SH-SY5Y (cell line): ENCODE results near the gene SMARCA2.
A peak's percentile ranks its signal among the peaks of the same experiment; 100 is the strongest.

ENCODE experiments used
- GATA2 ChIP-seq: IDR thresholded peaks from 2 replicates; pipeline ENCODE4 v1.6.1; 2011; ENCODE audit warnings: mild to moderate bottlenecking, low read depth, low read length
- GATA3 ChIP-seq: IDR thresholded peaks from 2 replicates; pipeline ENCODE4 v1.6.1; 2011; ENCODE audit warnings: low read depth, mild to moderate bottlenecking, low read length, moderate library complexity

SMARCA2 gene

GRCh38 chr9:2021731-2022130 lies 6.6 kb downstream of the SMARCA2 start:
- TF ChIP-seq GATA2 (no peak), GATA3 (no peak)

DNA sequence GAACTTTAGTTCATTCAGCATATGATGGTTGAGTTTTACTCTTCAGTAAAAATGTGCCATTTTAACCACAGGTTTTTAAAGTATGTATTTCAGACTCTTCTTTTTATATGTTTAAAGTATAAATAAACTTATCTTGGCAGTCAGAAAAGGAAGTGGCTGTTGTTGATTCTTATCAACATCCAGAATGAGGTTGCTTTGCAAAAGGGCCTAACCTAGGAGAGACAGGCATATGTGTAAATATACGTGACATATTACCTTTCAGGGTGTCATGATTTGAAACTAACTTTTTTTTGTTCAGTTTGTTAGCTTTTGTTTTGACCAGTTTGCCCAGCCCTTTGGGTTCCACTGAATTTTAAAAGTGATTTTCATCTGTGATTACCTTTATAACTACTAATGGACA lies 7.4 kb downstream of the SMARCA2 start:
- TF ChIP-seq GATA2 (no peak), GATA3 (0 out of 2 replicates have a peak, but pooled peaks have one; percentile 31)

DNA sequence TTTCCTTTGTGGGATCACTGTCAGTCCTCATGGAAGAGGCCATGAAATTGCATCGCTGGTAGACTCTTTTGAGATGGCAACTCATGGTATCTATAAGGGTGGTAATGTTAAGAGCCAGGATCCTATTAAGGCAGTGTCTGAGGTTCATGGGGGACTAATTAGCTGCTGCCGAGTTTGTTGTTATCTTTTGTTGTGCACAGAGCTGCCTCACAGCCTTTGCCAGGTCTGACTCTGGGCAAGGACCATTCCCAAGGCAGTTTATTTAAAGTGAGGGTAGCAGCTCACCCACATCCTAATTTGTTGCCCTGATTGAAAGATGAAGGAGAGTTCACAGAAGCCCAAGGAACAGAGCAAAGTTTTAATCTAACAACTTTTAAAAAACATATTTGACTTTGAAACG lies 7.9 kb downstream of the SMARCA2 start:
- TF ChIP-seq GATA3 (no peak), GATA2 (no peak)

DNA sequence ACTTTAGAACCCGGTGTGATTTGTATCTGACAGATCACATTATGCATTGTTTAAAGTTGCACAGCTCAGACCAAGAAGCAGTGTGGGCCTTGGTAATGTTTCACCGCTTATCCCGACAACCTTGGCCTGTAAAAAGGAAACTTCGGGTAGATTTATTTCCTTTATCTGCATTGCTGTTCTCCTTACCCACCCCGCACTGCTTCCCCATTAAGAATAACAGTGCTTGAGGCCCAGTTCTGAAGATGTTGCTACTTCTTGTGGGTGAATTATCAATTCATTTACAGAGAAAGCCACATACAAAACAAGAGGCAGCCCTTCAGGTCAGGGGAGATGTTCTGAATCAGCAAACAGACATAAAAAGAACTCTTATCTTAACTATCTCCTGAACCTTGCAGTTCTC lies 8.4 kb downstream of the SMARCA2 start:
- TF ChIP-seq GATA3 = no peak
- no peak for TF ChIP-seq GATA2

DNA sequence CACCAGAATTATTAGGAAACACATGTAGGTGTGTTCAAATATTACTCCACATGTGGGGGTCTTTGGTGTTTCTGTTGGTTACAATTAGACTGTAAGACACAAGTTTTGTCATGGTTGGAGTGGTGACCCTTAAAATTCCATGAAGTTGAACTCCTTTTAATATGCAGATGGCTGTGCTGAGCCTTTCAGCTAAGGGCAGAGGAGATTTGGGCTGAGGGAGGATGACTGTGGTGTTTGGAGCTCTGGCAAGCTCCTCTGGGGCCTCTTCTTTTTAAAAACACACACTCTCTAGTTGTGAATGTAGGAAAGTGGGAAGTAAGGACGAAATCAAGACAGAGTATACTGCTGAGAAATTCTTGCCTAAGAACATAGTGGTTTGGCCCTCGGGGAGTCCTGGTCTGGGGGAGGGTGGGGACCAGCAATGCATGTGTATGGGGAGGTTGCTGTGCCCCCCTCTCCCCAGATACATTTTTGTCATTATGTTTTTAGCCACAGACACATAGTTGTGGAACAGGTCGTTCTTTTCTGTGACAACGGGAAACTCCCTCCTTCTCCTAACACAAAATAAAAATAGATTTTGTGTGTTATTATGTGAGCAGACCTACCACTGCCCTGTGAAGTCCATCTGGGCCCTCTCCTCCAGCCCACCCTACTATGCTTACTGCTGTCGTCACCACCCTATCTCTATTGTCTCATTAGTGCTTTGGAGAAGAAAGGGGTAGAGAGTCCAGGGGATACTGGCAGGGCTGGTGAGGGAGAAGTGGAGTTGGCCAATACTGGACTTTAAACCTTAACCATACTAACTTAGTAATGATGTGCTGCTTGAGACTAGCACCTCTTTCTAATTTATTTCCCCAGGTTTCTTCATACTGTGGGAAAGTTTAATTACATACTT lies 10.0 kb downstream of the SMARCA2 start:
- TF ChIP-seq GATA3 = no peak
- no peak for TF ChIP-seq GATA2

- TF ChIP-seq GATA2 (no peak), GATA3 (no peak)
These were observed 11.3 kb downstream of the SMARCA2 start for GRCh38 chr9:2026220-2026997.

DNA sequence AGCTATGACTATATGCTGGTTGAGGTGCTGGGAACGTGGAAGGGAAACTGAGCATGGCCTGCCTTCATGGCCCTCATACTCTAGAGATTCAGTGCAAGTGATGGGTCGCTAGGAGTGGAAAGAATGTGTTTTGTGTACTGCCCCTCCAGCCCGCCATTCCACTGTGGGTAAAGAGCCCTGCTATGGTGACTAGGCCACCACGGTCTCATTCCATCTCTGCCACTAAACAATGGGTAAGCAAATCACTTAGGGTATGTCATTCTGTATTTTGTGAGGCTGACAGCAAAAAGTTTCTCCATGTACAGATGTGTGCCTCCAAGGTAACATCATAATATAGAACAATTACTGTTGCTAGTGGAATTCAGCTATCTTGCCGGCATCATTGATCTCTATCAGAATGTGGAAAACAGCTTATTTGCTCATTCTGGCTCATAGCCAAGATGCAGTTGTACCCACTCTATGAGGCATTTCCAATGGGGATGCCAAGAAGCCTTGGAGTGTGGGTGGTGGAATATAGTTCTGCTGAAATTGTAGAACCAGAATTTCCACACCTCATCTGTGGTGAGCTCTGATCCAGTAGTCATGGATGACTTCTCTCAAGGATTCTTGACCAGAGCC lies 12.5 kb downstream of the SMARCA2 start:
- TF ChIP-seq GATA2 (peak; percentile 57; the same call in 1 of the 2 replicates), GATA3 (no peak)

DNA sequence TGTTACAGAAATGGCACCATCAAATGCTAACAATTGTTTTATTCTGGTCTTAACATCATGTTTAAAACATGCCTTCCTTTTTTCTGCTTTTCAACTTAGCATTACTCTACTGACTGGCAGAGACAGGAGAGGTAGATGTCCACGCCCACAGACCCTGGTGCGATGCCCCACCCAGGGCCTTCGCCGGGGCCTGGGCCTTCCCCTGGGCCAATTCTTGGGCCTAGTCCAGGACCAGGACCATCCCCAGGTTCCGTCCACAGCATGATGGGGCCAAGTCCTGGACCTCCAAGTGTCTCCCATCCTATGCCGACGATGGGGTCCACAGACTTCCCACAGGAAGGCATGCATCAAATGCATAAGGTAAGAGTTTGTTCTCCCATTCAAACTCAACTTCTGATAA lies 13.7 kb downstream of the SMARCA2 start:
- TF ChIP-seq GATA2 (no peak), GATA3 (no peak)

DNA sequence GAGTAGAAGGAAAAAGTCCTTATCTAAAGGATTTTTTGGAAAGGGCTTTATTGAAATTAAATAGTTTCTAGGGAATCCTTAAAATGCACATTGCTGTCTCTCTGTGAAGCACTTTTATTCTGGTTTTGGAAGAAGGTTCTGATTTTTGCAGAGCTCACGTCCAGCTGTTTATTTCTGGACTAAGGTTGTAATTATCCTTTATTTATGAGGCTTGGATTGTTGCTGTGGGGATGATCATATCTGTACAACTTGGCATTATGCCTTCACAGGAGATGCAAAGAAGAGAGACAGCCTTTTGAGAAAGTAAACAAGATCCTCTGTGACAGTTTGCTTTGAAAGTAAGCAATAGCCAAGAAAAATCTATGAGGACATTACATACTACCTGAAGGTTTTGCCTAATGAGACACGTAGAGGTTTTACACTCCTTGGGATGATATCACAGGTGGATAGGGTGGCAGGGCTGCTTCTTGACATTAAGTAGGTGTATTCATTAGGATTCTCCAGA lies 14.6 kb downstream of the SMARCA2 start:
- TF ChIP-seq GATA3 = no peak
- TF ChIP-seq GATA2 = peak; percentile 18; the same call in 1 of the 2 replicates

- TF ChIP-seq GATA3 = no peak
- no peak for TF ChIP-seq GATA2
These were observed 17.1 kb downstream of the SMARCA2 start for GRCh38 chr9:2032234-2032633.

DNA sequence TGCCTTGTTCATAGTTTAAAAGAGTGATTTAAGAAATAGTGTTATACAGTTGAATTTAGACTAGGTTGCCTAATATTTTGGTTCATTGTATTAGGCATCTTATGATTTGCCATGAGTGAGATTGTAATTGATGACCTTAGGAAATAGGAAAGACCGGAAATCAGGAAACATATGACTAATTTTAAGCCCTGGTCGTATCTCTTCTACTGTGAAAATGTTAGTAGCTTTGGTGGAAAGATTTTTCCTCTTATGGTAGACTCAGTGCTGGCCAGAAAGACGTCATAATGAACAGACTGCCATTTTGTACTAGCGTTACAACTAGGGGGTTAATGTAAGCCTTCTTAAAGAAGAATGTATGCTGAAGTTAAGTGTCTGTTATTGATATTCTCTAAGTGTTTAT lies 21.7 kb downstream of the SMARCA2 start:
- TF ChIP-seq GATA2 (no peak), GATA3 (no peak)

- no peak for TF ChIP-seq GATA3
- TF ChIP-seq GATA2 = no peak
These were observed 24.4 kb downstream of the SMARCA2 start for GRCh38 chr9:2039294-2040180.

DNA sequence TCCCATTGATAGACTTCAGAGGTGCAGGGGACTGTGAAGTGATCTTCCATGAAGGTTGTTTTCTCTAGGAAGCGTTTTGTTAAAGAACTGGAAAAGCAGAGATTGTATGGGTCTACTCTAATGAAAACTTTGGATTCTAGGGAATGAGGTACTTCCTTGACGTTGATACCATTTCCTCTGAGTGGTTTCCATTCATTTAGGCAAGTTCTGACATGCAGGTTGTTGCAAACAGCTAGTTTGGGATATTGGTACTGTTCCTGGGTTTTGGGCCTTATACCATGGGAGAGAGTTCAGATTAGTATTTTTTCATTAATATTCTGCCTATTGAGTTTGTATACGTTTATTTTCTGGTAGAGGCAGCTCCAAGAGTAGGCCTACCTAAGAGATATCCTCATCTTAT lies 25.7 kb downstream of the SMARCA2 start:
- no peak for TF ChIP-seq GATA2
- no peak for TF ChIP-seq GATA3

DNA sequence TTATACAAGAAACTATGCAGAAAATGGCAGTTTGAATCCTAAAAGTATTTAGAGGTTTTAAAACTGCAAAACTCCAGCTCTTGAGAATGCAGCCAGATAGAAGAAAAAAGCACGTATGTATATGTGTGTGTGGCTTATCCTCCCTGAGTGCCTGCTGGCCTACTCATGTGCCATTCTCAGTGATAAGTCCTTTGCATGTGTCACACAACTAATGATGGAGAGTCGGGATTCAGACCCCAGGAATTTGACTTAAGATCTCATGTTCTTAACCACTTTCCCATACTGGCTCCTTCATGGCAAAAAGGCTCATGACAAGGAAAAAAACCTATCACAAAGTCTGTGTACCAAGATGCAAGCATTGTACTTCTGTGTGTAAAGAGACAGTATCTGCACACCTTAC lies 26.6 kb downstream of the SMARCA2 start:
- TF ChIP-seq GATA3 = no peak
- TF ChIP-seq GATA2 = no peak
